Neural cell (in vitro differentiated cells): ENCODE measurements around the gene DUS1L.

Experiments
- EP300 ChIP-seq: fragments of 450-650 bp; conservative IDR thresholded peaks from 2 replicates; pipeline ENCODE4 v1.6.1; 2014; ENCODE audit warnings: antibody characterized with exemption, mild to moderate bottlenecking, moderate library complexity; ENCODE audit not compliant: poor library complexity, severe bottlenecking
- EZH2 ChIP-seq: fragments of 200-600, 300-800 bp; shearing (Covaris generic), sonication (generic); IDR thresholded peaks from 2 replicates; pipeline ENCODE4 v1.6.1; 2014; ENCODE audit warnings: antibody characterized with exemption, low read length, borderline replicate concordance, mild to moderate bottlenecking; ENCODE audit not compliant: insufficient read depth, poor library complexity, severe bottlenecking
- MXI1 ChIP-seq: fragments of 450-650 bp; conservative IDR thresholded peaks from 2 replicates; pipeline ENCODE4 v1.6.1; 2014; ENCODE audit warnings: antibody characterized with exemption, mild to moderate bottlenecking; ENCODE audit not compliant: poor library complexity, severe bottlenecking
- POLR2AphosphoS5 ChIP-seq: IDR thresholded peaks from 2 replicates; pipeline ENCODE4 v1.6.1; 2012
- RAD21 ChIP-seq: fragments of 450-650 bp; conservative IDR thresholded peaks from 2 replicates; pipeline ENCODE4 v1.6.1; 2014; ENCODE audit warnings: antibody characterized with exemption, mild to moderate bottlenecking, moderate library complexity
- TAF1 ChIP-seq: IDR thresholded peaks from 2 replicates; pipeline ENCODE4 v1.6.1; 2012; ENCODE audit warnings: low read depth
- TF ChIP-seq, protein P1 (sequence below): IDR thresholded peaks from 2 replicates; pipeline ENCODE4 v1.6.1; 2012; ENCODE audit warnings: borderline replicate concordance
- TF ChIP-seq, protein P2 (sequence below): fragments of 450-650 bp; IDR thresholded peaks from 2 replicates; pipeline ENCODE4 v1.5.1; 2014; ENCODE audit warnings: antibody characterized with exemption, mild to moderate bottlenecking, moderate library complexity; ENCODE audit not compliant: poor library complexity, severe bottlenecking

DNA sequence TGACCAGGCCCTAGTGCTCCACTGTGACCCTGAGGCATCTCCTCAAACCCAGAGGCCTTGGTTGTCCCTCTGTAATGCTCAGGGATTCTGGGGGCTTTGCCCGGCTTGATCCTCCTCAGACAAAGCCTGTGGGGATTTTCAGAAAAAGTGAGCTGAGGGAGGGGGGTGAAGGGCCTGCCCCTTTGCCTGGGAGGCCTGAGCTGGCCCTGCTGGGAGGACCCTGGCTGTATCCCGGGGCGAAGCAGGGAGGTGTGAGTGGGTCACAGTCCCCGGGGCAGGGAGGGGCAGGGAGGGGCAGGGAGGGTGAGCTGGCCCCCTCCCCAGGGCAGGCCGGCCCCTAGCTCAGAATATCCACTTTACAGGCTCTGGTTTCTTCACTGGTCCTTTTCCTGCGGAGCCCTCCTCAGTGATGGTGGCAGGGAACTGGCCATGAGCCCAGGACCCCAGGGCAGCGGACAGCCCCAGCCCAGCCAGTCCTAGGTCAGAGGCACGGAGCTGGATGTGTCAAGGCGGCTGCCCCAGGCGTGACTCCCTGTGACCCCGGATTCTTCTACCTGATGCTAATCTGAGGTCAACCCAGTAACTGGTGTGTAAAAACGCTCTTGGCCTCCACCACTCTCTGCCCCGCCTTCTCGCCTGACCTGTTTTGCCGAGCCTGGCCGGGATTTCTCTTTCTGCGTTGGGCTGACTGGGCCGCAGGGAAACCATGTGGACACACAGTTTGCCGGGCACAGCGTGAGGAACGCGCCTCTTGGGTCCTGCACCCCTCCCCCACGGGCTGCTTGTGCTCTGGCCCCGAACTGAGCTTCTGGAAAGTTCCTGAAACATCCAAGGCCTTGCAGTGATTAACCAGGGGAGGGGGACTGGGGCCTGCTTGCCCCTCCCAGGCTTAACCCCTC, 38.2 kb upstream of the DUS1L start:
- no peak for TF ChIP-seq EP300
- TF ChIP-seq POLR2AphosphoS5: no peak
- TF ChIP-seq TAF1: no peak
- TF ChIP-seq MXI1: no peak
- TF ChIP-seq EZH2: no peak
- TF ChIP-seq, protein P1, sequence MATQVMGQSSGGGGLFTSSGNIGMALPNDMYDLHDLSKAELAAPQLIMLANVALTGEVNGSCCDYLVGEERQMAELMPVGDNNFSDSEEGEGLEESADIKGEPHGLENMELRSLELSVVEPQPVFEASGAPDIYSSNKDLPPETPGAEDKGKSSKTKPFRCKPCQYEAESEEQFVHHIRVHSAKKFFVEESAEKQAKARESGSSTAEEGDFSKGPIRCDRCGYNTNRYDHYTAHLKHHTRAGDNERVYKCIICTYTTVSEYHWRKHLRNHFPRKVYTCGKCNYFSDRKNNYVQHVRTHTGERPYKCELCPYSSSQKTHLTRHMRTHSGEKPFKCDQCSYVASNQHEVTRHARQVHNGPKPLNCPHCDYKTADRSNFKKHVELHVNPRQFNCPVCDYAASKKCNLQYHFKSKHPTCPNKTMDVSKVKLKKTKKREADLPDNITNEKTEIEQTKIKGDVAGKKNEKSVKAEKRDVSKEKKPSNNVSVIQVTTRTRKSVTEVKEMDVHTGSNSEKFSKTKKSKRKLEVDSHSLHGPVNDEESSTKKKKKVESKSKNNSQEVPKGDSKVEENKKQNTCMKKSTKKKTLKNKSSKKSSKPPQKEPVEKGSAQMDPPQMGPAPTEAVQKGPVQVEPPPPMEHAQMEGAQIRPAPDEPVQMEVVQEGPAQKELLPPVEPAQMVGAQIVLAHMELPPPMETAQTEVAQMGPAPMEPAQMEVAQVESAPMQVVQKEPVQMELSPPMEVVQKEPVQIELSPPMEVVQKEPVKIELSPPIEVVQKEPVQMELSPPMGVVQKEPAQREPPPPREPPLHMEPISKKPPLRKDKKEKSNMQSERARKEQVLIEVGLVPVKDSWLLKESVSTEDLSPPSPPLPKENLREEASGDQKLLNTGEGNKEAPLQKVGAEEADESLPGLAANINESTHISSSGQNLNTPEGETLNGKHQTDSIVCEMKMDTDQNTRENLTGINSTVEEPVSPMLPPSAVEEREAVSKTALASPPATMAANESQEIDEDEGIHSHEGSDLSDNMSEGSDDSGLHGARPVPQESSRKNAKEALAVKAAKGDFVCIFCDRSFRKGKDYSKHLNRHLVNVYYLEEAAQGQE: no peak
- TF ChIP-seq, protein P2, sequence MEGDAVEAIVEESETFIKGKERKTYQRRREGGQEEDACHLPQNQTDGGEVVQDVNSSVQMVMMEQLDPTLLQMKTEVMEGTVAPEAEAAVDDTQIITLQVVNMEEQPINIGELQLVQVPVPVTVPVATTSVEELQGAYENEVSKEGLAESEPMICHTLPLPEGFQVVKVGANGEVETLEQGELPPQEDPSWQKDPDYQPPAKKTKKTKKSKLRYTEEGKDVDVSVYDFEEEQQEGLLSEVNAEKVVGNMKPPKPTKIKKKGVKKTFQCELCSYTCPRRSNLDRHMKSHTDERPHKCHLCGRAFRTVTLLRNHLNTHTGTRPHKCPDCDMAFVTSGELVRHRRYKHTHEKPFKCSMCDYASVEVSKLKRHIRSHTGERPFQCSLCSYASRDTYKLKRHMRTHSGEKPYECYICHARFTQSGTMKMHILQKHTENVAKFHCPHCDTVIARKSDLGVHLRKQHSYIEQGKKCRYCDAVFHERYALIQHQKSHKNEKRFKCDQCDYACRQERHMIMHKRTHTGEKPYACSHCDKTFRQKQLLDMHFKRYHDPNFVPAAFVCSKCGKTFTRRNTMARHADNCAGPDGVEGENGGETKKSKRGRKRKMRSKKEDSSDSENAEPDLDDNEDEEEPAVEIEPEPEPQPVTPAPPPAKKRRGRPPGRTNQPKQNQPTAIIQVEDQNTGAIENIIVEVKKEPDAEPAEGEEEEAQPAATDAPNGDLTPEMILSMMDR: no peak
- TF ChIP-seq RAD21: no peak
